GM12801 (cell line): ENCODE measurements around the gene GPR183.

Experiments used
- CTCF ChIP-seq: IDR thresholded peaks from one replicate; pipeline ENCODE4 v1.5.1; 2011; ENCODE audit warnings: control low read depth; ENCODE audit not compliant: insufficient read length; ENCODE audit errors: extremely low read depth

GPR183 gene

DNA sequence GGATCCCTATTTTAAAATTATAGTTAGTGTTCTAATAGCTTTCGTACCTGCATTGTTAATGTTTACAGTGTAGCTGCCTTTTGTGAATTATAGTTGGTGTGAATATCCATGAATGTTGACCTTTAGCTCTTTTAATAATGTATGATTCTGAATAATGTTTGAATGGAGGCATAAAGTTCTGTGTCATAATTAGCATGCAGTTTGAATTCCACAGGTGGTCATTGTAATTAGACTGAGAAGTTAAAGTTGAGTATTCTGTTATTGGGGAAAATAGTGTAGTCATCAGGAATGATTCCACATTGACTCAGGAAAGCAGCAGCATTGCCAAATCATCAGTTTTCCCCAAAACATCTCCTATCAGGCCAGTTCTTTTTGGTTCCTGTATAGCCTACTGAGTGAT is 61.1 kb downstream of the GPR183 start:
- no peak for TF ChIP-seq CTCF
